Measurements from ENCODE around the gene CALHM5. TPM values are rescaled to one million over a fixed set of nuclear protein-coding genes. Genes with fewer than 3 reads are reported as not detected.

Gene CALHM5
- total and polyA plus RNA-seq, 9 of the 15 experiments (the other 6 are each of a cell fraction or from before 2014, with no cell fraction given): under 0.01 to 0.05 (median 0.02) TPM; not detected in 2

- TF ChIP-seq, protein P1, sequence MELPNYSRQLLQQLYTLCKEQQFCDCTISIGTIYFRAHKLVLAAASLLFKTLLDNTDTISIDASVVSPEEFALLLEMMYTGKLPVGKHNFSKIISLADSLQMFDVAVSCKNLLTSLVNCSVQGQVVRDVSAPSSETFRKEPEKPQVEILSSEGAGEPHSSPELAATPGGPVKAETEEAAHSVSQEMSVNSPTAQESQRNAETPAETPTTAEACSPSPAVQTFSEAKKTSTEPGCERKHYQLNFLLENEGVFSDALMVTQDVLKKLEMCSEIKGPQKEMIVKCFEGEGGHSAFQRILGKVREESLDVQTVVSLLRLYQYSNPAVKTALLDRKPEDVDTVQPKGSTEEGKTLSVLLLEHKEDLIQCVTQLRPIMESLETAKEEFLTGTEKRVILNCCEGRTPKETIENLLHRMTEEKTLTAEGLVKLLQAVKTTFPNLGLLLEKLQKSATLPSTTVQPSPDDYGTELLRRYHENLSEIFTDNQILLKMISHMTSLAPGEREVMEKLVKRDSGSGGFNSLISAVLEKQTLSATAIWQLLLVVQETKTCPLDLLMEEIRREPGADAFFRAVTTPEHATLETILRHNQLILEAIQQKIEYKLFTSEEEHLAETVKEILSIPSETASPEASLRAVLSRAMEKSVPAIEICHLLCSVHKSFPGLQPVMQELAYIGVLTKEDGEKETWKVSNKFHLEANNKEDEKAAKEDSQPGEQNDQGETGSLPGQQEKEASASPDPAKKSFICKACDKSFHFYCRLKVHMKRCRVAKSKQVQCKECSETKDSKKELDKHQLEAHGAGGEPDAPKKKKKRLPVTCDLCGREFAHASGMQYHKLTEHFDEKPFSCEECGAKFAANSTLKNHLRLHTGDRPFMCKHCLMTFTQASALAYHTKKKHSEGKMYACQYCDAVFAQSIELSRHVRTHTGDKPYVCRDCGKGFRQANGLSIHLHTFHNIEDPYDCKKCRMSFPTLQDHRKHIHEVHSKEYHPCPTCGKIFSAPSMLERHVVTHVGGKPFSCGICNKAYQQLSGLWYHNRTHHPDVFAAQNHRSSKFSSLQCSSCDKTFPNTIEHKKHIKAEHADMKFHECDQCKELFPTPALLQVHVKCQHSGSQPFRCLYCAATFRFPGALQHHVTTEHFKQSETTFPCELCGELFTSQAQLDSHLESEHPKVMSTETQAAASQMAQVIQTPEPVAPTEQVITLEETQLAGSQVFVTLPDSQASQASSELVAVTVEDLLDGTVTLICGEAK (IDR thresholded peaks at IDR 0.05): no peak
- TF ChIP-seq, protein P1 (CRISPR knock-in tag; IDR thresholded peaks at IDR 0.05): no peak
- TF ChIP-seq, protein P2, sequence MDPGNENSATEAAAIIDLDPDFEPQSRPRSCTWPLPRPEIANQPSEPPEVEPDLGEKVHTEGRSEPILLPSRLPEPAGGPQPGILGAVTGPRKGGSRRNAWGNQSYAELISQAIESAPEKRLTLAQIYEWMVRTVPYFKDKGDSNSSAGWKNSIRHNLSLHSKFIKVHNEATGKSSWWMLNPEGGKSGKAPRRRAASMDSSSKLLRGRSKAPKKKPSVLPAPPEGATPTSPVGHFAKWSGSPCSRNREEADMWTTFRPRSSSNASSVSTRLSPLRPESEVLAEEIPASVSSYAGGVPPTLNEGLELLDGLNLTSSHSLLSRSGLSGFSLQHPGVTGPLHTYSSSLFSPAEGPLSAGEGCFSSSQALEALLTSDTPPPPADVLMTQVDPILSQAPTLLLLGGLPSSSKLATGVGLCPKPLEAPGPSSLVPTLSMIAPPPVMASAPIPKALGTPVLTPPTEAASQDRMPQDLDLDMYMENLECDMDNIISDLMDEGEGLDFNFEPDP (CRISPR knock-in tag; IDR thresholded peaks at IDR 0.05): no peak
- TF ChIP-seq RNF2 (IDR thresholded peaks at IDR 0.05): no peak
- TF ChIP-seq, protein P3, sequence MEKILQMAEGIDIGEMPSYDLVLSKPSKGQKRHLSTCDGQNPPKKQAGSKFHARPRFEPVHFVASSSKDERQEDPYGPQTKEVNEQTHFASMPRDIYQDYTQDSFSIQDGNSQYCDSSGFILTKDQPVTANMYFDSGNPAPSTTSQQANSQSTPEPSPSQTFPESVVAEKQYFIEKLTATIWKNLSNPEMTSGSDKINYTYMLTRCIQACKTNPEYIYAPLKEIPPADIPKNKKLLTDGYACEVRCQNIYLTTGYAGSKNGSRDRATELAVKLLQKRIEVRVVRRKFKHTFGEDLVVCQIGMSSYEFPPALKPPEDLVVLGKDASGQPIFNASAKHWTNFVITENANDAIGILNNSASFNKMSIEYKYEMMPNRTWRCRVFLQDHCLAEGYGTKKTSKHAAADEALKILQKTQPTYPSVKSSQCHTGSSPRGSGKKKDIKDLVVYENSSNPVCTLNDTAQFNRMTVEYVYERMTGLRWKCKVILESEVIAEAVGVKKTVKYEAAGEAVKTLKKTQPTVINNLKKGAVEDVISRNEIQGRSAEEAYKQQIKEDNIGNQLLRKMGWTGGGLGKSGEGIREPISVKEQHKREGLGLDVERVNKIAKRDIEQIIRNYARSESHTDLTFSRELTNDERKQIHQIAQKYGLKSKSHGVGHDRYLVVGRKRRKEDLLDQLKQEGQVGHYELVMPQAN (IDR thresholded peaks at IDR 0.05; ENCODE audit: borderline replicate concordance): no peak
- no peak for TF ChIP-seq ZNF217 (CRISPR knock-in tag; IDR thresholded peaks at IDR 0.05)
- TF ChIP-seq RAD21 (CRISPR knock-in tag; conservative IDR thresholded peaks at IDR 0.05 in 1 of 2, IDR thresholded peaks at IDR 0.05 in 1 of 2): peak; percentile 74 to 85
- TF ChIP-seq TOE1 (IDR thresholded peaks at IDR 0.05; ENCODE audit: borderline replicate concordance): no peak
- no peak for TF ChIP-seq TOE1 (CRISPR knock-in tag; IDR thresholded peaks at IDR 0.05; ENCODE audit: borderline replicate concordance, low read depth)
- TF ChIP-seq GABPA (tag; conservative IDR thresholded peaks at IDR 0.05; ENCODE audit: low read depth): no peak
- TF ChIP-seq DPF2 (IDR thresholded peaks at IDR 0.05): peak; percentile 34; the same call in 1 of the 2 replicates
- no peak for TF ChIP-seq CBX1 (IDR thresholded peaks at IDR 0.05; ENCODE audit: low read depth)
- TF ChIP-seq MEF2A (IDR thresholded peaks at IDR 0.05; ENCODE audit: control insufficient read depth, low read depth, low read length): peak; percentile 83
- no peak for TF ChIP-seq ZNF140 (CRISPR knock-in tag; IDR thresholded peaks at IDR 0.05)
- TF ChIP-seq TAF7 (tag; IDR thresholded peaks at IDR 0.05): no peak
- no peak for TF ChIP-seq CBFB (CRISPR knock-in tag; IDR thresholded peaks at IDR 0.05)
Measured at GRCh38 chr6:116511424-116512110, at the start of gene CALHM5 (continued).
